SK-N-SH treated with all-trans-retinoic acid at 6 μM for 48 hours (cell line): ENCODE data around the gene HS3ST3B1.

Experiments used
- ATAC-seq: fragments of 200-7000 bp; cut with Tn5 transposase; 3 replicates; pipeline ENCODE4 v1.9.1; 2020; ENCODE audit warnings: mild to moderate bottlenecking, moderate library complexity
- ARNTL ChIP-seq: fragments of 450-650 bp; formaldehyde crosslinking; IDR thresholded peaks from 2 replicates; pipeline ENCODE4 v1.5.0; 2020; ENCODE audit warnings: low read depth, mild to moderate bottlenecking, moderate library complexity, borderline replicate concordance
- BACH2 ChIP-seq: fragments of 250-450 bp; sonication (Bioruptor Pico); IDR thresholded peaks from 2 replicates; pipeline ENCODE4 v1.9.0; 2021; ENCODE audit warnings: mild to moderate bottlenecking, borderline replicate concordance
- CSDC2 ChIP-seq: fragments of 250-450 bp; sonication (Bioruptor Pico); IDR thresholded peaks from 2 replicates; pipeline ENCODE4 v1.5.0; 2020; ENCODE audit warnings: mild to moderate bottlenecking, moderate library complexity
- ESRRG ChIP-seq: fragments of 250-450 bp; sonication (Bioruptor Pico); IDR thresholded peaks from 2 replicates; pipeline ENCODE4 v1.6.1; 2021; ENCODE audit warnings: mild to moderate bottlenecking
- GLIS3 ChIP-seq: fragments of 250-450 bp; sonication (Bioruptor Pico); IDR thresholded peaks from 2 replicates; pipeline ENCODE4 v1.5.0; 2020; ENCODE audit warnings: mild to moderate bottlenecking, moderate library complexity
- ISL1 ChIP-seq: fragments of 250-450 bp; sonication (Bioruptor Pico); IDR thresholded peaks from 2 replicates; pipeline ENCODE4 v2.1.2; 2022; ENCODE audit warnings: mild to moderate bottlenecking, moderate library complexity
- OSR1 ChIP-seq: fragments of 250-450 bp; sonication (Bioruptor Pico); IDR thresholded peaks from 2 replicates; pipeline ENCODE4 v1.8.0; 2022; ENCODE audit warnings: moderate library complexity, mild to moderate bottlenecking, inconsistent platforms
- PPARA ChIP-seq: fragments of 250-450 bp; sonication (Bioruptor Pico); IDR thresholded peaks from 2 replicates; pipeline ENCODE4 v1.5.0; 2020; ENCODE audit warnings: mild to moderate bottlenecking, borderline replicate concordance
- RARB ChIP-seq: fragments of 250-450 bp; sonication (Bioruptor Pico); IDR thresholded peaks from 2 replicates; pipeline ENCODE4 v1.8.0; 2021; ENCODE audit warnings: mild to moderate bottlenecking, moderate library complexity
- SNAI2 ChIP-seq: fragments of 250-450 bp; sonication (Bioruptor Pico); IDR thresholded peaks from 2 replicates; pipeline ENCODE4 v1.5.0; 2020; ENCODE audit warnings: mild to moderate bottlenecking, moderate library complexity
- TCF4 ChIP-seq: fragments of 250-450 bp; sonication (Bioruptor Pico); IDR thresholded peaks from 2 replicates; pipeline ENCODE4 v1.8.0; 2021; ENCODE audit warnings: mild to moderate bottlenecking, moderate library complexity, borderline replicate concordance
- TOX ChIP-seq: fragments of 250-450 bp; sonication (Bioruptor Pico); IDR thresholded peaks from 2 replicates; pipeline ENCODE4 v1.8.0; 2021; ENCODE audit warnings: mild to moderate bottlenecking, moderate library complexity, borderline replicate concordance
- ZC3H10 ChIP-seq: fragments of 250-450 bp; sonication (Bioruptor Pico); IDR thresholded peaks from 2 replicates; pipeline ENCODE4 v1.5.1; 2021; ENCODE audit warnings: mild to moderate bottlenecking, moderate library complexity
- ZFP3 ChIP-seq: fragments of 250-450 bp; sonication (Bioruptor Pico); IDR thresholded peaks from 2 replicates; pipeline ENCODE4 v1.5.0; 2020; ENCODE audit warnings: mild to moderate bottlenecking, moderate library complexity
- ZFP30 ChIP-seq: fragments of 450-650 bp; formaldehyde crosslinking; IDR thresholded peaks from 2 replicates; pipeline ENCODE4 v1.5.0; 2022; ENCODE audit warnings: mild to moderate bottlenecking, moderate library complexity
- ZNF565 ChIP-seq: fragments of 450-650 bp; formaldehyde crosslinking; conservative IDR thresholded peaks from 2 replicates; pipeline ENCODE4 v1.5.0; 2020; ENCODE audit warnings: low read depth, mild to moderate bottlenecking, moderate library complexity
- ZNF70 ChIP-seq: fragments of 450-650 bp; formaldehyde crosslinking; IDR thresholded peaks from 2 replicates; pipeline ENCODE4 v1.5.0; 2020; ENCODE audit warnings: mild to moderate bottlenecking, moderate library complexity
- ZNF8 ChIP-seq: fragments of 450-650 bp; formaldehyde crosslinking; IDR thresholded peaks from 2 replicates; pipeline ENCODE4 v1.5.0; 2020; ENCODE audit warnings: mild to moderate bottlenecking, moderate library complexity
- TF ChIP-seq, protein P1 (sequence below): fragments of 250-450 bp; sonication (Bioruptor Pico); IDR thresholded peaks from 2 replicates; pipeline ENCODE4 v1.5.0; 2020; ENCODE audit warnings: mild to moderate bottlenecking, moderate library complexity
- TF ChIP-seq, protein P2 (sequence below): fragments of 250-450 bp; sonication (Bioruptor Pico); IDR thresholded peaks from 2 replicates; pipeline ENCODE4 v1.8.0; 2021; ENCODE audit warnings: low read depth, mild to moderate bottlenecking, moderate library complexity, borderline replicate concordance
- TF ChIP-seq, protein P3 (sequence below): fragments of 250-450 bp; sonication (Bioruptor Pico); IDR thresholded peaks from 2 replicates; pipeline ENCODE4 v1.5.1; 2020; ENCODE audit warnings: low read depth, mild to moderate bottlenecking, moderate library complexity
- TF ChIP-seq, protein P4 (sequence below): fragments of 250-450 bp; sonication (Bioruptor Pico); IDR thresholded peaks from 2 replicates; pipeline ENCODE4 v1.8.0; 2020; ENCODE audit warnings: mild to moderate bottlenecking, moderate library complexity, borderline replicate concordance
- TF ChIP-seq, protein P5 (sequence below): fragments of 250-450 bp; sonication (Bioruptor Pico); IDR thresholded peaks from 2 replicates; pipeline ENCODE4 v1.5.1; 2021; ENCODE audit warnings: mild to moderate bottlenecking, moderate library complexity

HS3ST3B1 gene

DNA sequence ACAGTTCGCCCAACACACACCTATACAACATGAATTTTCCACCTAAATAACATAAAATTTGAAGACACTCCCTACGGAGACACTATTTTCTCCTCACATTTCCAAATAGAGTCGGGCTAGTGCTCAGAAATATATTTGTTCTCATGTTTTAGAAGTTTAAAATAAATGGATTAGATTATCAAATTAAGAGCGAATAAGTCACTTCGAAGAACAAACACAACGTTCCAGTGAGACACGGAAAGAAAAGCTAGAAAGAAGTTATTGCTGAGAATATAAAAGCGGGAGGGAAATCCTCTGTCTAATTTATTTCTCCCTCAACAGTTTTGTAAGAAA lies 2.0 kb upstream of the HS3ST3B1 start:
- no peak for ATAC-seq
- TF ChIP-seq ARNTL (CRISPR knock-in tag) (no peak), OSR1 (no peak), ZC3H10 (CRISPR knock-in tag) (no peak), ZFP30 (no peak), SNAI2 (CRISPR knock-in tag) (no peak), TOX (CRISPR knock-in tag) (no peak)

DNA sequence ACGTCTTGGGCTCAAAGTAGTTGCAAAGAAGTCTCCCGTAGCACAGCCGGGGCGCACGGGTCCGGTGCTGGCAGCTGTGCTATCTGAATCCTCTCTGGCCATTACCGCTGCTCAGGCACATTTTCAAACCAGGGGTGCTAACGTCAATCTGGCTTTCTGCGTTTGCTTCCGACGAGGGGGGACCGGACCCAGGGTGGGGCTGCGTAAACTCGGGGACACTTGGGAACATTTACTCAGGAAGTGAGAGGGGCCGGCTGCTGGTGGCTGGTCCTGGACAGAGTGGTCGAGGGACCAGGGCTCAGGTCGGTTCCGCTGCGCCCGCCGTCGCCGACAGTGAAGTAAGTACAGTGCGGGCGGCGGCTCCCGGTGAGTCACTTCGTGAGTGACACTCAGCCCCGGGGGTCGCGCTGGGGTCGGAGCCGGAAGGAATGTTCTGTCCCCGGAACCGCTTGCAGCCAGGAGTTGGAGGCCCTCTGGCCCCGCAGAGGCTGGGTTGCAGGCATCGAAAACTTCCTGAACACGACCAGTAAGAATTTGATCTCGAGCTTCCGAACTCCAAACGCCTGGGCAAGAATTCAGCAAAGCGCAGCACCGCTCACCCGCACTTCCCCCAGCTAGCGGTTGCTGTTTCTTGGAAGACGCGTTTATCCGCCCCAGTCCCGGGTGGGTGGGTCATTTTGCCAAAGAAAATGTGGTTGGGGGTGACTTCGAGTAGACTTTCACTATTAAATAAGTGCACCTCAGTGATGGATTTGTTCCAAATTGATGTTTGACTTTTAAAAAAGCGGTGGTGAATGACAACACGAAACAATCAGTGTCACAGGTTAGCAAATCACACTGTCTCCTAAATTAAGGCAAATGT lies 1.4 kb upstream of the HS3ST3B1 start:
- TF ChIP-seq BACH2 (CRISPR knock-in tag) (no peak), ZNF70 (CRISPR knock-in tag) (no peak), ESRRG (no peak), ZFP30 (no peak), ZFP3 (CRISPR knock-in tag) (no peak), ISL1 (no peak), TOX (CRISPR knock-in tag) (no peak), ARNTL (CRISPR knock-in tag) (no peak), OSR1 (no peak), ZNF8 (CRISPR knock-in tag) (no peak), TCF4 (CRISPR knock-in tag) (no peak), ZNF565 (CRISPR knock-in tag) (no peak), PPARA (CRISPR knock-in tag) (no peak)
- TF ChIP-seq, protein P1, sequence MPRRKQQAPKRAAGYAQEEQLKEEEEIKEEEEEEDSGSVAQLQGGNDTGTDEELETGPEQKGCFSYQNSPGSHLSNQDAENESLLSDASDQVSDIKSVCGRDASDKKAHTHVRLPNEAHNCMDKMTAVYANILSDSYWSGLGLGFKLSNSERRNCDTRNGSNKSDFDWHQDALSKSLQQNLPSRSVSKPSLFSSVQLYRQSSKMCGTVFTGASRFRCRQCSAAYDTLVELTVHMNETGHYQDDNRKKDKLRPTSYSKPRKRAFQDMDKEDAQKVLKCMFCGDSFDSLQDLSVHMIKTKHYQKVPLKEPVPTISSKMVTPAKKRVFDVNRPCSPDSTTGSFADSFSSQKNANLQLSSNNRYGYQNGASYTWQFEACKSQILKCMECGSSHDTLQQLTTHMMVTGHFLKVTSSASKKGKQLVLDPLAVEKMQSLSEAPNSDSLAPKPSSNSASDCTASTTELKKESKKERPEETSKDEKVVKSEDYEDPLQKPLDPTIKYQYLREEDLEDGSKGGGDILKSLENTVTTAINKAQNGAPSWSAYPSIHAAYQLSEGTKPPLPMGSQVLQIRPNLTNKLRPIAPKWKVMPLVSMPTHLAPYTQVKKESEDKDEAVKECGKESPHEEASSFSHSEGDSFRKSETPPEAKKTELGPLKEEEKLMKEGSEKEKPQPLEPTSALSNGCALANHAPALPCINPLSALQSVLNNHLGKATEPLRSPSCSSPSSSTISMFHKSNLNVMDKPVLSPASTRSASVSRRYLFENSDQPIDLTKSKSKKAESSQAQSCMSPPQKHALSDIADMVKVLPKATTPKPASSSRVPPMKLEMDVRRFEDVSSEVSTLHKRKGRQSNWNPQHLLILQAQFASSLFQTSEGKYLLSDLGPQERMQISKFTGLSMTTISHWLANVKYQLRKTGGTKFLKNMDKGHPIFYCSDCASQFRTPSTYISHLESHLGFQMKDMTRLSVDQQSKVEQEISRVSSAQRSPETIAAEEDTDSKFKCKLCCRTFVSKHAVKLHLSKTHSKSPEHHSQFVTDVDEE (CRISPR knock-in tag): no peak
- TF ChIP-seq, protein P2, sequence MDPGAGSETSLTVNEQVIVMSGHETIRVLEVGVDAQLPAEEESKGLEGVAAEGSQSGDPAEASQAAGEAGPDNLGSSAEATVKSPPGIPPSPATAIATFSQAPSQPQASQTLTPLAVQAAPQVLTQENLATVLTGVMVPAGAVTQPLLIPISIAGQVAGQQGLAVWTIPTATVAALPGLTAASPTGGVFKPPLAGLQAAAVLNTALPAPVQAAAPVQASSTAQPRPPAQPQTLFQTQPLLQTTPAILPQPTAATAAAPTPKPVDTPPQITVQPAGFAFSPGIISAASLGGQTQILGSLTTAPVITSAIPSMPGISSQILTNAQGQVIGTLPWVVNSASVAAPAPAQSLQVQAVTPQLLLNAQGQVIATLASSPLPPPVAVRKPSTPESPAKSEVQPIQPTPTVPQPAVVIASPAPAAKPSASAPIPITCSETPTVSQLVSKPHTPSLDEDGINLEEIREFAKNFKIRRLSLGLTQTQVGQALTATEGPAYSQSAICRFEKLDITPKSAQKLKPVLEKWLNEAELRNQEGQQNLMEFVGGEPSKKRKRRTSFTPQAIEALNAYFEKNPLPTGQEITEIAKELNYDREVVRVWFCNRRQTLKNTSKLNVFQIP (CRISPR knock-in tag): no peak
- TF ChIP-seq, protein P3, sequence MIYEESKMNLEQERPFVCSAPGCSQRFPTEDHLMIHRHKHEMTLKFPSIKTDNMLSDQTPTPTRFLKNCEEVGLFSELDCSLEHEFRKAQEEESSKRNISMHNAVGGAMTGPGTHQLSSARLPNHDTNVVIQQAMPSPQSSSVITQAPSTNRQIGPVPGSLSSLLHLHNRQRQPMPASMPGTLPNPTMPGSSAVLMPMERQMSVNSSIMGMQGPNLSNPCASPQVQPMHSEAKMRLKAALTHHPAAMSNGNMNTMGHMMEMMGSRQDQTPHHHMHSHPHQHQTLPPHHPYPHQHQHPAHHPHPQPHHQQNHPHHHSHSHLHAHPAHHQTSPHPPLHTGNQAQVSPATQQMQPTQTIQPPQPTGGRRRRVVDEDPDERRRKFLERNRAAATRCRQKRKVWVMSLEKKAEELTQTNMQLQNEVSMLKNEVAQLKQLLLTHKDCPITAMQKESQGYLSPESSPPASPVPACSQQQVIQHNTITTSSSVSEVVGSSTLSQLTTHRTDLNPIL: no peak
- TF ChIP-seq, all 23 proteins: peak for 0
- no peak for ATAC-seq

DNA sequence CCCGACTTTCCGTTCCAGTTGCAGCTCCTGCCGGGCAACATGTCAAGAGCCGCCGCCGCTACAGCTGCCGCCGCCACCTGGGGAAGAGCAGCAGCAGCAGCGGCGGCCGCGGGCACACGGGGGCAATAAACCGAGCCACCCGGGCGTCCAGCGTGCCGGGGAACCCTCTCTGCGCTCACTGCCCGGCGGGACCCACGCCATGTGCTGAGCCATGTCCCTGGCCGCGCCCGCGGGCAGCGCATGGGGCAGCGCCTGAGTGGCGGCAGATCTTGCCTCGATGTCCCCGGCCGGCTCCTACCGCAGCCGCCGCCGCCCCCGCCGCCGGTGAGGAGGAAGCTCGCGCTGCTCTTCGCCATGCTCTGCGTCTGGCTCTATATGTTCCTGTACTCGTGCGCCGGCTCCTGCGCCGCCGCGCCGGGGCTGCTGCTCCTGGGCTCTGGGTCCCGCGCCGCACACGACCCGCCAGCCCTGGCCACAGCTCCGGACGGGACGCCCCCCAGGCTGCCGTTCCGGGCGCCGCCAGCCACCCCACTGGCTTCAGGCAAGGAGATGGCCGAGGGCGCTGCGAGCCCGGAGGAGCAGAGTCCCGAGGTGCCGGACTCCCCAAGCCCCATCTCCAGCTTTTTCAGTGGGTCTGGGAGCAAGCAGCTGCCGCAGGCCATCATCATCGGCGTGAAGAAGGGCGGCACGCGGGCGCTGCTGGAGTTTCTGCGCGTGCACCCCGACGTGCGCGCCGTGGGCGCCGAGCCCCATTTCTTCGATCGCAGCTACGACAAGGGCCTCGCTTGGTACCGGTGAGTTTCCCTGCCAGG lies 604 bp downstream of the HS3ST3B1 start:
- peak; percentile 2 for ATAC-seq

More for the DNA sequence above, 604 bp downstream of the HS3ST3B1 start:
- TF ChIP-seq, protein P4, sequence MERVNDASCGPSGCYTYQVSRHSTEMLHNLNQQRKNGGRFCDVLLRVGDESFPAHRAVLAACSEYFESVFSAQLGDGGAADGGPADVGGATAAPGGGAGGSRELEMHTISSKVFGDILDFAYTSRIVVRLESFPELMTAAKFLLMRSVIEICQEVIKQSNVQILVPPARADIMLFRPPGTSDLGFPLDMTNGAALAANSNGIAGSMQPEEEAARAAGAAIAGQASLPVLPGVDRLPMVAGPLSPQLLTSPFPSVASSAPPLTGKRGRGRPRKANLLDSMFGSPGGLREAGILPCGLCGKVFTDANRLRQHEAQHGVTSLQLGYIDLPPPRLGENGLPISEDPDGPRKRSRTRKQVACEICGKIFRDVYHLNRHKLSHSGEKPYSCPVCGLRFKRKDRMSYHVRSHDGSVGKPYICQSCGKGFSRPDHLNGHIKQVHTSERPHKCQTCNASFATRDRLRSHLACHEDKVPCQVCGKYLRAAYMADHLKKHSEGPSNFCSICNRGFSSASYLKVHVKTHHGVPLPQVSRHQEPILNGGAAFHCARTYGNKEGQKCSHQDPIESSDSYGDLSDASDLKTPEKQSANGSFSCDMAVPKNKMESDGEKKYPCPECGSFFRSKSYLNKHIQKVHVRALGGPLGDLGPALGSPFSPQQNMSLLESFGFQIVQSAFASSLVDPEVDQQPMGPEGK (CRISPR knock-in tag): no peak
- TF ChIP-seq ZNF70 (CRISPR knock-in tag) (no peak), ZNF8 (CRISPR knock-in tag) (no peak), GLIS3 (CRISPR knock-in tag) (no peak), CSDC2 (CRISPR knock-in tag) (no peak), RARB (CRISPR knock-in tag) (no peak), OSR1 (no peak), TCF4 (CRISPR knock-in tag) (no peak), ARNTL (CRISPR knock-in tag) (no peak), ZFP3 (CRISPR knock-in tag) (no peak), TOX (CRISPR knock-in tag) (no peak), SNAI2 (CRISPR knock-in tag) (no peak), ESRRG (no peak), ISL1 (no peak)
- TF ChIP-seq, protein P5, sequence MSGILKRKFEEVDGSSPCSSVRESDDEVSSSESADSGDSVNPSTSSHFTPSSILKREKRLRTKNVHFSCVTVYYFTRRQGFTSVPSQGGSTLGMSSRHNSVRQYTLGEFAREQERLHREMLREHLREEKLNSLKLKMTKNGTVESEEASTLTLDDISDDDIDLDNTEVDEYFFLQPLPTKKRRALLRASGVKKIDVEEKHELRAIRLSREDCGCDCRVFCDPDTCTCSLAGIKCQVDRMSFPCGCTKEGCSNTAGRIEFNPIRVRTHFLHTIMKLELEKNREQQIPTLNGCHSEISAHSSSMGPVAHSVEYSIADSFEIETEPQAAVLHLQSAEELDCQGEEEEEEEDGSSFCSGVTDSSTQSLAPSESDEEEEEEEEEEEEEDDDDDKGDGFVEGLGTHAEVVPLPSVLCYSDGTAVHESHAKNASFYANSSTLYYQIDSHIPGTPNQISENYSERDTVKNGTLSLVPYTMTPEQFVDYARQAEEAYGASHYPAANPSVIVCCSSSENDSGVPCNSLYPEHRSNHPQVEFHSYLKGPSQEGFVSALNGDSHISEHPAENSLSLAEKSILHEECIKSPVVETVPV (CRISPR knock-in tag): no peak
- TF ChIP-seq, protein P2 (CRISPR knock-in tag): no peak
